OCI-LY1 (cell line): ENCODE data around the gene FHIT.

Source experiments
- EZH2 ChIP-seq: fragments of 200-600 bp; sonication (generic), shearing (Covaris generic); IDR thresholded peaks from 2 replicates; pipeline ENCODE4 v1.8.0; 2017; ENCODE audit warnings: borderline replicate concordance, mixed run types, mild to moderate bottlenecking, antibody characterized with exemption, low read length, moderate library complexity, mixed read lengths
- TF ChIP-seq, protein P1 (sequence below): fragments of 200-600 bp; sonication (generic), shearing (Covaris generic); IDR thresholded peaks from 2 replicates; pipeline ENCODE4 v1.5.1; 2017; ENCODE audit warnings: mild to moderate bottlenecking, antibody characterized with exemption, low read length, moderate library complexity, mixed read lengths

DNA sequence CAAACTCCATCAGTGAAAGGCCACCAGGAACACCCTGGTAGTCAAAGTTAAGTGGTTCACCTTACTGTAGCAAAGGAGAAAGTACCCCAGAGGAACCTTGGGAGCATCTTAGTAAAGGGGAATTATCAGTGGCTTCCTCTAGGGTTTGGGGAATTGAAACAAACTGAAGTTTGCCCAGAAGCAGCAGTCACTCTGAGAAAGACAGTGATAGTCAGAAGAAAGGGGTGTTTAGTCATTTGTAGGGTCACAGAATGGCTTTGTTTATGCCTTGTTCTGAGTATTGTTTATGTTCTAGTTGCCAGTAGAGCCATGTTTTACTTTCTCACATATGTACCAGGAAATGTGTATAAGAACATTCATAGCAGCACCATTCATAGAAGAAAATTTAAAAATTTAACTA is 93.8 kb downstream of the FHIT start:
- TF ChIP-seq, protein P1, sequence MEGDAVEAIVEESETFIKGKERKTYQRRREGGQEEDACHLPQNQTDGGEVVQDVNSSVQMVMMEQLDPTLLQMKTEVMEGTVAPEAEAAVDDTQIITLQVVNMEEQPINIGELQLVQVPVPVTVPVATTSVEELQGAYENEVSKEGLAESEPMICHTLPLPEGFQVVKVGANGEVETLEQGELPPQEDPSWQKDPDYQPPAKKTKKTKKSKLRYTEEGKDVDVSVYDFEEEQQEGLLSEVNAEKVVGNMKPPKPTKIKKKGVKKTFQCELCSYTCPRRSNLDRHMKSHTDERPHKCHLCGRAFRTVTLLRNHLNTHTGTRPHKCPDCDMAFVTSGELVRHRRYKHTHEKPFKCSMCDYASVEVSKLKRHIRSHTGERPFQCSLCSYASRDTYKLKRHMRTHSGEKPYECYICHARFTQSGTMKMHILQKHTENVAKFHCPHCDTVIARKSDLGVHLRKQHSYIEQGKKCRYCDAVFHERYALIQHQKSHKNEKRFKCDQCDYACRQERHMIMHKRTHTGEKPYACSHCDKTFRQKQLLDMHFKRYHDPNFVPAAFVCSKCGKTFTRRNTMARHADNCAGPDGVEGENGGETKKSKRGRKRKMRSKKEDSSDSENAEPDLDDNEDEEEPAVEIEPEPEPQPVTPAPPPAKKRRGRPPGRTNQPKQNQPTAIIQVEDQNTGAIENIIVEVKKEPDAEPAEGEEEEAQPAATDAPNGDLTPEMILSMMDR, result no peak
- TF ChIP-seq EZH2, result no peak
